ENCODE results near the gene RNF34.
"Not testable (repeated sequence)": the region's sequence is repeated elsewhere in the genome, so short reads cannot be mapped to it uniquely, and the experiment has no call there.

RNF34 gene

DNA sequence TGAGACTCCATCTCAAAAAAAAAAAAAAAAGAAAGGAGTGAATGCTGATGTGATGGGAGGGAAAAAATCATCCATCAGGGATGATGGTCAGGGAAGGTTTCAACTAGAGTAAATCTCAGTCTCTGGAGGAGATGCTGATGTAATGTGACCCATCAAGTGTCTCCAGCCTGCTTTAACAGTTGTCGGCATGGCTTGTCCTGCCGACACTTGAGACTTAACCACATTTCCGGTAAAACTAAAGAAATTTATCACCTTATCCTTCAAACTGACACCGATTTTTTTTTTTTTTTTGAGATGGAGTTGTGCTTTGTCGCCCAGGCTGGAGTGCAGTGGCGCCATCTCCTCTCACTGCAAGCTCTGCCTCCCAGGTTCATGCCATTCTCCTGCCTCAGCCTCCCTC is 26.2 kb upstream of the RNF34 start:
- H3K18ac ChIP-seq (ENCODE audit: low read length): no peak overlapping the region
- H3K9ac ChIP-seq (ENCODE audit: low read length): no peak overlapping the region
- H3K27ac ChIP-seq (ENCODE audit: low read depth, low read length): no peak overlapping the region
- no peak overlapping the region for H3K56ac ChIP-seq (ENCODE audit: low read length)
- H2BK15ac ChIP-seq (replicated peaks; ENCODE audit: low read depth): no peak overlapping the region
- no peak overlapping the region for H3K4me3 ChIP-seq (ENCODE audit: low read length)
- no peak overlapping the region for H4K8ac ChIP-seq (ENCODE audit: low read depth, low read length)
- no peak overlapping the region for H3K4me2 ChIP-seq (ENCODE audit: low read length)
- no CpG with 5 or more reads among the region's 6 CpGs for WGBS (ENCODE audit: extremely low coverage, insufficient coverage, low lambda C conversion rate)
- H3K23ac ChIP-seq (ENCODE audit: low read length): no peak overlapping the region
- no peak overlapping the region for H4K5ac ChIP-seq (ENCODE audit: low read length)
- no peaks in the 10 kb centered on the region for H3K79me1 ChIP-seq (ENCODE audit: low read length)
- H3K27me3 ChIP-seq (ENCODE audit: insufficient read depth, low read length, poor library complexity): no peaks in the 10 kb centered on the region
- no peaks in the 10 kb centered on the region for H3K36me3 ChIP-seq (ENCODE audit: control insufficient read depth, insufficient read depth, low read length)
- no peak overlapping the region for H2BK5ac ChIP-seq (ENCODE audit: low read length)
- H2BK120ac ChIP-seq (ENCODE audit: low read depth, low read length): no peak overlapping the region
- no peak overlapping the region for H3K4ac ChIP-seq (ENCODE audit: low read depth, low read length)
- no peak for DNase-seq
- H3K79me2 ChIP-seq (ENCODE audit: control insufficient read depth, insufficient read depth, low read length): no peaks in the 10 kb centered on the region
- H3K4me1 ChIP-seq (ENCODE audit: control insufficient read depth, low read depth, low read length): no peaks in the 10 kb centered on the region
- no peak overlapping the region for H2AK5ac ChIP-seq (ENCODE audit: low read length)

DNA sequence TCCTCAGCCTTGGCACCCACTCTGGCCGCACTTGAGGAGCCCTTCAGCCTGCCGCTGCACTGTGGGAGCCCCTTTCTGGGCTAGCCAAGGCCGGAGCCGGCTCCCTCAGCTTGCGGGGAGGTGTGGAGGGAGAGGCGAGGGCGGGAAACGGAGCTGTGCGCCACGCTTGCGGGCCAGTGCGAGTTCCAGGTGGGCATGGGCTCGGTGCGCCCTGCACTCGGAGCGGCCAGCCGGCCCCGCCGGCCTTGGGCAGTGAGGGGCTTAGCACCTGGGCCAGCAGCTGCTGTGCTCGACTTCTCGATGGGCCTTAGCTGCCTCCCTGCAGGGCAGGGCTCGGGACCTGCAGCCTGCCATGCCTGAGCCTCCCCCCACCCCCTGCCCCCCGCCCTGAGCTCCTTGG is 25.6 kb upstream of the RNF34 start:
- not testable (repeated sequence) for H2BK120ac ChIP-seq (ENCODE audit: low read depth, low read length)

DNA sequence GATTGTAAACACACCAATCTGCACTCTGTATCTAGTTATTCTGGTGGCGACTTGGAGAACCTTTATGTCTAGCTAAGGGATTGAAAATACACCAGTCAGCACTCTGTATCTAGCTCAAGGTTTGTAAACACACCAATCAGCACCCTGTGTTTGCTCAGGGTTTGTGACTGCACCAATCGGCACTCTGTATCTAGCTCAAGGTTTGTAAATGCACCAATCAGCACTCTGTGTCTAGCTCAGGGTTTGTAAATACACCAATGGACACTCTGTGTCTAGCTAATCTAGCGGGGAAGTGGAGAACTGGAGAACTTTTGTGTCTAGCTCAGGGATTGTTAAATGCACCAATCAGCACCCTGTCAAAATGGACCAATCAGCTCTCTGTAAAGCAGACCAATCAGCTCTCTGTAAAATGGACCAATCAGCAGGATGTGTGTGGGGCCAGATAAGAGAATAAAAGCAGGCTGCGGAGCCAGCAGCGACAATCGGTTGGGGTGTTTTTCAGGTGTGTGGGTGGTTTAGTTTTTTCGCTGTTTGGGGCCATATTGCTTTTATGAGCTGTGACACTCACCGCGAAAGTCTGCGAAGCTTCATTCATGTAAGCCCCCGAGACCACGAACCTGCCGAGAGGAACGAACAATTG is 24.9 kb upstream of the RNF34 start:
- H3K79me2 ChIP-seq (ENCODE audit: control insufficient read depth, insufficient read depth, low read length); H3K18ac ChIP-seq (ENCODE audit: low read length); H3K4ac ChIP-seq (ENCODE audit: low read depth, low read length); H3K4me1 ChIP-seq (ENCODE audit: control insufficient read depth, low read depth, low read length); H3K23ac ChIP-seq (ENCODE audit: low read length); H4K5ac ChIP-seq (ENCODE audit: low read length); H2BK5ac ChIP-seq (ENCODE audit: low read length); H3K79me1 ChIP-seq (ENCODE audit: low read length); H4K8ac ChIP-seq (ENCODE audit: low read depth, low read length); H3K36me3 ChIP-seq (ENCODE audit: control insufficient read depth, insufficient read depth, low read length); DNase-seq; H3K27ac ChIP-seq (ENCODE audit: low read depth, low read length); H3K4me3 ChIP-seq (ENCODE audit: low read length); H2BK15ac ChIP-seq (replicated peaks; ENCODE audit: low read depth); H3K4me2 ChIP-seq (ENCODE audit: low read length); H3K9ac ChIP-seq (ENCODE audit: low read length); H3K56ac ChIP-seq (ENCODE audit: low read length); H2AK5ac ChIP-seq (ENCODE audit: low read length); H3K27me3 ChIP-seq (ENCODE audit: insufficient read depth, low read length, poor library complexity); H2BK120ac ChIP-seq (ENCODE audit: low read depth, low read length): not testable (repeated sequence)
- no CpG with 5 or more reads among the region's 14 CpGs for WGBS (ENCODE audit: extremely low coverage, insufficient coverage, low lambda C conversion rate)

More for the DNA sequence above, 25.6 kb upstream of the RNF34 start:
- H3K4ac ChIP-seq (ENCODE audit: low read depth, low read length); H3K36me3 ChIP-seq (ENCODE audit: control insufficient read depth, insufficient read depth, low read length); DNase-seq; H3K4me2 ChIP-seq (ENCODE audit: low read length); H3K23ac ChIP-seq (ENCODE audit: low read length); H3K27me3 ChIP-seq (ENCODE audit: insufficient read depth, low read length, poor library complexity); H2BK5ac ChIP-seq (ENCODE audit: low read length); H2BK15ac ChIP-seq (replicated peaks; ENCODE audit: low read depth); H3K27ac ChIP-seq (ENCODE audit: low read depth, low read length); H3K9ac ChIP-seq (ENCODE audit: low read length); H2AK5ac ChIP-seq (ENCODE audit: low read length); H3K56ac ChIP-seq (ENCODE audit: low read length); H3K79me1 ChIP-seq (ENCODE audit: low read length); H3K18ac ChIP-seq (ENCODE audit: low read length); H4K5ac ChIP-seq (ENCODE audit: low read length); H4K8ac ChIP-seq (ENCODE audit: low read depth, low read length); H3K4me1 ChIP-seq (ENCODE audit: control insufficient read depth, low read depth, low read length); H3K79me2 ChIP-seq (ENCODE audit: control insufficient read depth, insufficient read depth, low read length); H3K4me3 ChIP-seq (ENCODE audit: low read length): not testable (repeated sequence)
- no CpG with 5 or more reads among the region's 23 CpGs for WGBS (ENCODE audit: extremely low coverage, insufficient coverage, low lambda C conversion rate)

DNA sequence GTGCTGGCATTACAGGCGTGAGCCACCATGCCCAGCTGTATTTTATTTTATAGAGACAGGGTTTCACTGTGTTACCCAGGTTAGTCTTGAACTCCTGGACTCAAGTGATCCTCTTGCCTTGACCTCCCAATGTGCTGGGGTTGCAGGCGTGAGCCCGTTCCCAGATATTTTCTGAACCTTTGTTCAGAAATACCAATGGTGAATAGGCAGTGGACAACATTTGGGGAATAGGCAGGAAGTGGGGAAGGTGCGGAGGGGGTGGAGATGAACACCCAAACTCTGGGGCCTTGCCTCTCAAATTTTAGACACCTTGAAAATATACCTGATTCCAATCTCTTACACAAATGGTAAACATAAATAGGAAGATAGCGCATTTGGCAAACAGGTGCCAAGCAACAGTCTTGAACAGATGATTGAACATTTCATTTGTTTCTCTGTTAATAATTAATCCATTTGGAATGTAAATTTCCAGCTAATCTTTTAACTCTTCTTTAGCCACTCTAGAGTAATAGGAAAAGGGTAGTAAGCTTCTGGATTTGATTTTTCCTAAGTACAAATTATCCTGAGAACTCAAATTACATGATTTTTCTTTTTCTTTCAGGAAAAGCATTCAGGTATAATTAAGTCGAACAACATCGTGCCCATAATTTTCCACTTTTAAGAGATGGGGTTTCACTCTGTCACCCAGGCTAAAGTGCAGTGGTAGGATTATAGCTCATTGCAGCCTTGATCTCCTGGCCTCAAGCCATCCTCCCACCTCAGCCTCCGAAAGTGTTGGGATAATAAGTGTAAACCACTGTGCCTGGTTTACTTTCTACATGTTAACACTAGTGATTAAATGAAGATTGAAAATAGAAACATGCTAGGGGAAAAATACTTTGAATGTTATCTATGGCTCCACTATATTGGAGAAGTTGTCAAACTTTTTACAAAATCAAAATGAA is 22.9 kb upstream of the RNF34 start:
- no CpG with 5 or more reads among the region's 8 CpGs for WGBS (ENCODE audit: extremely low coverage, insufficient coverage, low lambda C conversion rate)
- Histone ChIP-seq H3K9ac (ENCODE audit: low read length) (no peak overlapping the region), H4K8ac (ENCODE audit: low read depth, low read length) (no peak overlapping the region), H3K27ac (ENCODE audit: low read depth, low read length) (no peak overlapping the region), H3K4me3 (ENCODE audit: low read length) (no peak overlapping the region), H3K36me3 (ENCODE audit: control insufficient read depth, insufficient read depth, low read length) (no peaks in the 10 kb centered on the region), H3K18ac (ENCODE audit: low read length) (no peak overlapping the region), H3K27me3 (ENCODE audit: insufficient read depth, low read length, poor library complexity) (no peaks in the 10 kb centered on the region), H3K4me1 (ENCODE audit: control insufficient read depth, low read depth, low read length) (no peaks in the 10 kb centered on the region), H3K4me2 (ENCODE audit: low read length) (no peak overlapping the region), H4K5ac (ENCODE audit: low read length) (no peak overlapping the region), H2BK120ac (ENCODE audit: low read depth, low read length) (no peak overlapping the region), H3K79me1 (ENCODE audit: low read length) (no peaks in the 10 kb centered on the region), H2AK5ac (ENCODE audit: low read length) (no peak overlapping the region), H2BK15ac (replicated peaks; ENCODE audit: low read depth) (no peak overlapping the region), H3K4ac (ENCODE audit: low read depth, low read length) (no peak overlapping the region), H3K79me2 (ENCODE audit: control insufficient read depth, insufficient read depth, low read length) (no peaks in the 10 kb centered on the region), H2BK5ac (ENCODE audit: low read length) (no peak overlapping the region), H3K23ac (ENCODE audit: low read length) (no peak overlapping the region), H3K56ac (ENCODE audit: low read length) (no peak overlapping the region)
- no peak for DNase-seq

DNA sequence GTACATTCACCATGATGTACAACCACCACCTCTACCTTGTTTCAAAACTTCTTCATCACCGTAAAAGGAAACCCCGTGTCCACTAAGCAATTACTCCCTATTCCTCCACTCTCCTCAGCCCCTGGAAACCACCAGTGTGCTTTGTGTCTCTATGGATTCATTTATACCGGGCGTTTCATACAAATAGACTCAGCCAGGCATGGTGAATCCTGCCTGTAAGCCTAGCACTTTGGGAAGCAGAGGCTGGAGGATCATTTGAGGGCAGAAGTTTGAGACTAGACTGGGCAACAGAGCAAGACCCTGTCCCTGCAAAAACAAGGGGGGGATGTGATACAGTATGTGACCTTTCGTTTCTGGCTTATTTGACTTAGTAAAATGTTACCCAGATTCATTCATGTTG is 21.2 kb upstream of the RNF34 start:
- Histone ChIP-seq H3K4me2 (ENCODE audit: low read length) (no peak overlapping the region), H2BK5ac (ENCODE audit: low read length) (no peak overlapping the region), H3K56ac (ENCODE audit: low read length) (no peak overlapping the region), H3K4me1 (ENCODE audit: control insufficient read depth, low read depth, low read length) (no peaks in the 10 kb centered on the region), H3K27me3 (ENCODE audit: insufficient read depth, low read length, poor library complexity) (no peaks in the 10 kb centered on the region), H2BK15ac (replicated peaks; ENCODE audit: low read depth) (no peak overlapping the region), H3K9ac (ENCODE audit: low read length) (no peak overlapping the region), H3K4ac (ENCODE audit: low read depth, low read length) (no peak overlapping the region), H2BK120ac (ENCODE audit: low read depth, low read length) (no peak overlapping the region), H2AK5ac (ENCODE audit: low read length) (no peak overlapping the region), H3K27ac (ENCODE audit: low read depth, low read length) (no peak overlapping the region), H4K5ac (ENCODE audit: low read length) (no peak overlapping the region), H3K79me2 (ENCODE audit: control insufficient read depth, insufficient read depth, low read length) (no peaks in the 10 kb centered on the region), H3K18ac (ENCODE audit: low read length) (no peak overlapping the region), H3K4me3 (ENCODE audit: low read length) (no peak overlapping the region), H4K8ac (ENCODE audit: low read depth, low read length) (no peak overlapping the region), H3K79me1 (ENCODE audit: low read length) (no peaks in the 10 kb centered on the region), H3K36me3 (ENCODE audit: control insufficient read depth, insufficient read depth, low read length) (no peaks in the 10 kb centered on the region), H3K23ac (ENCODE audit: low read length) (no peak overlapping the region)
- DNase-seq: no peak
- WGBS (ENCODE audit: extremely low coverage, insufficient coverage, low lambda C conversion rate): no CpG with 5 or more reads among the region's 5 CpGs
